Loucy (cell line): ENCODE results near the gene N4BP3.

ENCODE experiments used
- H2AFZ ChIP-seq: fragments of 200-600 bp; sonication (generic); 2 replicates; pipeline ENCODE4 v1.6.0; 2016; ENCODE audit warnings: antibody characterized with exemption, mild to moderate bottlenecking, low read length, moderate library complexity
- H3F3A ChIP-seq: fragments of 200-600 bp; 2 replicates; pipeline ENCODE4 v1.6.0; 2016; ENCODE audit warnings: antibody characterized with exemption, low read depth, mild to moderate bottlenecking
- H3K27me3 ChIP-seq: fragments of 200-600 bp; sonication (generic); 2 replicates; pipeline ENCODE4 v1.6.1; 2014; ENCODE audit warnings: low read length, mild to moderate bottlenecking; ENCODE audit not compliant: insufficient read depth, poor library complexity, severe bottlenecking
- H3K36me3 ChIP-seq: fragments of 200-600 bp; sonication (generic); 2 replicates; pipeline ENCODE4 v1.6.1; 2016; ENCODE audit warnings: low read length; ENCODE audit not compliant: insufficient read depth
- H3K4me1 ChIP-seq: fragments of 200-600 bp; sonication (generic); 2 replicates; pipeline ENCODE4 v1.5.1; 2014; ENCODE audit warnings: low read length, mild to moderate bottlenecking; ENCODE audit not compliant: insufficient read depth, poor library complexity, severe bottlenecking
- H3K4me2 ChIP-seq: fragments of 200-600 bp; sonication (generic); 2 replicates; pipeline ENCODE4 v1.6.0; 2014; ENCODE audit warnings: antibody characterized with exemption, low read length, low read depth, mild to moderate bottlenecking; ENCODE audit not compliant: poor library complexity, severe bottlenecking
- H3K4me3 ChIP-seq: fragments of 200-600 bp; sonication (generic); 2 replicates; pipeline ENCODE4 v1.5.1; 2014; ENCODE audit warnings: low read length, mild to moderate bottlenecking, mixed read lengths; ENCODE audit not compliant: poor library complexity, severe bottlenecking
- H3K79me2 ChIP-seq: fragments of 200-600 bp; sonication (generic); 2 replicates; pipeline ENCODE4 v1.6.1; 2014; ENCODE audit warnings: low read length; ENCODE audit not compliant: insufficient read depth
- H3K9ac ChIP-seq: fragments of 200-600 bp; sonication (generic); 2 replicates; pipeline ENCODE4 v1.6.0; 2014; ENCODE audit warnings: mild to moderate bottlenecking, low read depth, low read length, moderate library complexity; ENCODE audit not compliant: poor library complexity, severe bottlenecking
- H3K9me2 ChIP-seq: fragments of 200-600 bp; sonication (generic); replicated peaks from 2 replicates; pipeline ENCODE4 v1.6.1; 2016; ENCODE audit warnings: low read depth, low read length, mixed read lengths
- H3K9me3 ChIP-seq: fragments of 200-600 bp; sonication (generic); 2 replicates; pipeline ENCODE4 v1.6.1; 2014; ENCODE audit warnings: mild to moderate bottlenecking, antibody characterized with exemption, low read length, low read depth; ENCODE audit not compliant: insufficient read depth
- H4K20me1 ChIP-seq: fragments of 200-600 bp; sonication (generic); 2 replicates; pipeline ENCODE4 v1.6.0; 2014; ENCODE audit warnings: antibody characterized with exemption, low read length, mild to moderate bottlenecking; ENCODE audit not compliant: insufficient read depth, poor library complexity, severe bottlenecking
- CTCF ChIP-seq: fragments of 200-600 bp; sonication (generic); conservative IDR thresholded peaks from 2 replicates; pipeline ENCODE4 v1.5.1; 2014; ENCODE audit warnings: mild to moderate bottlenecking, antibody characterized with exemption, low read length
- EZH2phosphoT487 ChIP-seq: fragments of 200-600 bp; IDR thresholded peaks from 2 replicates; pipeline ENCODE4 v1.6.1; 2018; ENCODE audit warnings: antibody characterized with exemption, mild to moderate bottlenecking, moderate library complexity, borderline replicate concordance

N4BP3 gene

GRCh38 chr5:178106086-178106485 is 7.2 kb upstream of the N4BP3 start:
- Histone ChIP-seq H3F3A (no peaks in the 10 kb centered on the region), H3K79me2 (no peaks in the 10 kb centered on the region), H3K9me3 (no peaks in the 10 kb centered on the region), H2AFZ (no peak overlapping the region), H3K4me3 (no peak overlapping the region), H3K9ac (no peak overlapping the region), H3K4me2 (no peak overlapping the region), H3K27me3 (no peaks in the 10 kb centered on the region), H3K36me3 (no peaks in the 10 kb centered on the region), H4K20me1 (no peaks in the 10 kb centered on the region), H3K9me2 (no peaks in the 10 kb centered on the region), H3K4me1 (no peaks in the 10 kb centered on the region)
- TF ChIP-seq EZH2phosphoT487 (no peak), CTCF (no peak)

GRCh38 chr5:178106556-178107239 is 6.6 kb upstream of the N4BP3 start:
- H4K20me1 ChIP-seq: no peaks in the 10 kb centered on the region
- no peak overlapping the region for H3K4me3 ChIP-seq
- H3K4me1 ChIP-seq: no peaks in the 10 kb centered on the region
- no peaks in the 10 kb centered on the region for H3K9me3 ChIP-seq
- H3K27me3 ChIP-seq: no peaks in the 10 kb centered on the region
- no peaks in the 10 kb centered on the region for H3K79me2 ChIP-seq
- no peak overlapping the region for H2AFZ ChIP-seq
- H3K4me2 ChIP-seq: no peak overlapping the region
- no peaks in the 10 kb centered on the region for H3K36me3 ChIP-seq
- H3K9ac ChIP-seq: no peak overlapping the region
- no peaks in the 10 kb centered on the region for H3F3A ChIP-seq
- TF ChIP-seq CTCF (no peak), EZH2phosphoT487 (no peak)
- H3K9me2 ChIP-seq: no peaks in the 10 kb centered on the region

- Histone ChIP-seq H4K20me1 (no peaks in the 10 kb centered on the region), H3K79me2 (no peaks in the 10 kb centered on the region), H3K4me2 (no peak overlapping the region), H3K36me3 (no peaks in the 10 kb centered on the region), H3K4me1 (no peaks in the 10 kb centered on the region), H3F3A (no peaks in the 10 kb centered on the region), H3K9me3 (no peaks in the 10 kb centered on the region), H2AFZ (no peak overlapping the region), H3K9me2 (no peaks in the 10 kb centered on the region), H3K9ac (no peak overlapping the region), H3K4me3 (no peak overlapping the region), H3K27me3 (no peaks in the 10 kb centered on the region)
- no peak for TF ChIP-seq CTCF
- TF ChIP-seq EZH2phosphoT487: no peak
Observed at GRCh38 chr5:178107756-178108310, 5.5 kb upstream of the N4BP3 start.
